ENCODE results near the gene GLOD5.

The GLOD5 gene

GRCh38 chrX:48753708-48754228 lies 7.8 kb upstream of the GLOD5 start:
- no peak for DNase-seq (ENCODE audit: low read depth in 3 of 3)

- no peak for DNase-seq (ENCODE audit: low read depth in 3 of 3)
Observed at GRCh38 chrX:48754238-48754637, 7.3 kb upstream of the GLOD5 start.

GRCh38 chrX:48769230-48769629 lies 7.7 kb downstream of the GLOD5 start:
- no peak for DNase-seq (ENCODE audit: low read depth in 3 of 3)

DNA sequence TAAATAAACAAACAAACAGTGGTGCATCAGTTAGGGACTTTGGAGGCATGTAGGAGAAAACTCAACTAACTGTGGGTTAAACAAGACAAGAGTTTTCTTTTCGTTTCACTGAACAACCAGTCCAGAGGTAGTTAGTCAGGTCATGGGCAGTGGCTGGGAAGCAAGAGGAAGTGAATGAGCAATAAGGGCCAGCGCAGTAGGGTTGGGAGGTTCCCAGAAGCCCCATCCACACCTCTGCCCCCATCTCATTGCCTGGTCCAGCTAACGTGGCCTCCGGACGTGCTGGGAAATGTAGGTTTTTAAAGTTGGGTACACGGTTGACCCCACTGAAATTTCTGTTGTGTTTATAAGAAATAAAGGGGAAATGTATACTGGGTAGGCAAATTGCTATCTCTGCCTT lies 8.7 kb downstream of the GLOD5 start:
- no peak for DNase-seq (ENCODE audit: low read depth in 3 of 3)

- DNase-seq (ENCODE audit: low read depth in 3 of 3) = no peak
Observed at GRCh38 chrX:48772602-48773001, 11.1 kb downstream of the GLOD5 start.

DNA sequence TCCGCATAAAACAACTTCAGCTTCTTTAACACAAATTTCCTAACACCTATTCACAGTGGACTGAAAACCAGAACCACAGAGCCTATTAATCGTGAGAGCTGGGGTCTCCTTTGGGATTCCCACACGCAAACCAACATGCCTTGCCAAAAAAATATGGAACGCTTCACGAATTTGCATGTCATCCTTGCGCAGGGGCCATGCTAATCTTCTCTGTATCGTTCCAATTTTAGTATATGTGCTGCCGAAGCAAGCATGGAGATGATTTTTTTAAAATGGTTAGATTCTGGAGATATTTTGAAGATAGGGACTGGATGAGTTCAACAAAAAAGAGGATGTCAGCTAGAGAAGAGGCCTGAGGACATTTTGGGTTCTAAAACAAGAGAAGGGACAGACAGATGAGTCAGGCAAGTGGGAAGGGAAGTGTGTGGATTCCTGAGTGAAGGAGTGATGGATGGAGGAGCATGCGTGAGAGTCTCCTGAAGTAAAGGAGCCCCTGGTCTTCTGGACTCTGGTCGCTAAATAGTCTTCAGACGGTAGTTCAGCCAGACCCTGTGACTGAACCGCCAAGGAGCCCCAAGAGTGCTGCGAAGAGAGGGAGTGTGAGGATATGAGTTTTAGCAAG lies 15.4 kb downstream of the GLOD5 start:
- DNase-seq (ENCODE audit: low read depth in 3 of 3) = no peak

- DNase-seq (ENCODE audit: low read depth in 3 of 3) = no peak
Observed at GRCh38 chrX:48779399-48779798, 17.9 kb downstream of the GLOD5 start.

DNA sequence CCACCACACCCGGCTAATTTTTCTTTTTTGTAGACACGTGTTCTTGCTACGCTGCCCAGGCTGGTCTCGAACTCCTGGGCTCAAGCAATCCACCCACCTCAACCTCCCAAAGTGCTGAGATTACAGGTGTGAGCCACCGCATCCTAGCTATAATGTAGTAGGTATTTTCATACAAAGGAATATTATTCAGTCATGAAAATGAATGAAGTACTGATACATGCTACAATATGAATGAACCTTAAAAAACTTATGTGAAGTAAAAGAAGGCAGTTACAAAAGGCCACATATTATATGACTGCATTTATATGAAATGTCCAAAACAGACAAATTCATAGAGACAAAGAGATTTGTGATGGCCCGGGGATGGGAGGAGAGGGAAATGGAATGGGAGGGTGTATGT lies 20.2 kb downstream of the GLOD5 start:
- no peak for DNase-seq (ENCODE audit: low read depth in 3 of 3)

DNA sequence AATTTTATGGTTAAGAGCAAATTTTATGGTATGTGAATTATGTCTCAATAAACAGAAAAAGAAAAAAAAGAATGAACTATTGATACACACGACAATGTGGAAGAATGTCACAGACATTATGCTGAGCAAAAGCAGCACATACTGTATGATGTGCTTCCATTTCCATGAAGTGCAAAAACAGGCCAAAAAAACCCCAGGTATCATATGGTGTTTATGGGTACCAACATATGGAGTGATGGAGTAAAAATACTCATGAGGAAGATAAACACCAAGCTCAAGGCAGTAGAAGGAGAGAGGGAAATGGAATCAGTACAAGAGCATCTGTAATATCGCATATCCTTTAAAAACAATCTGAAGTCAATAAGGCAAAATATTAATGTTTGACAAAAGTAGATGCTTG lies 20.7 kb downstream of the GLOD5 start:
- no peak for DNase-seq (ENCODE audit: low read depth in 3 of 3)

DNA sequence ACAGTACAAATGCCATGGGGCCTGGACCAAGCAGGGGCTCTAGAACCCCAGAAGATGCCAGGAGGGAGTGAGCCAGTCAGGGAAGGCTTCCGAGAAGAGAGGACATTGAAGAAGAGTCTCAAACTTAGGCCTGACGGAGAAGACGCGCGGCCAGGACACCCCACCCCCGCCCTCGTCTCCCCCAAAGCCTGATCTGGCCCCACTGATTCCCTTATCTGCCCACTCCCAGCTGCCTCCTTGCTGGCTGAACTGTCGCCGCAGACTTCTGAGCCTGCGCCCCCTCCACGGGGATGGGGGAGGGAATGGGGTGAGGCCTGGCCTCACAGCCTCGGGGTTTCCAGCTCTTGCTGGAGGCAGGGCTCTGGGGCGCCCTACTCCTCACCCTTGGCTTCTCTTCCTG lies 21.2 kb downstream of the GLOD5 start:
- no peak for DNase-seq (ENCODE audit: low read depth in 3 of 3)

DNA sequence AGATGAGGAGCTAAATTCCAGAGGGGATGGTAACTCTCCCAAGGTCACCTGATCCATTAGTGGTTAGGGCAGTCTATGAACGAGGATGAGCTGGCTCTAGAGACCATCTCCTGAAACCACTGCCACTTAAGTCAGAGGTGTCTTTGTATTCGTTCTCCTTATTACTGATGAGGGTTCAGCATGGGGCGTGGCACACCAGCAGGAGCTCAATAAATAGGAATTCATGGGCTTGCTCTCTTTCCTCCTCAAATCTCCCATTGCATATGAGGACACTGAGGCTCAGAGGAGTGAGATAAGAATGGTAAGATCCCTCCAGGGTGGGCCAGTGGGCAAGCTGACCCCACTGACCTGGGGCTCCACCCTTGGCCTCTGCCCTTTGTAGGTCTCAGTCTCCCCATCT lies 23.2 kb downstream of the GLOD5 start:
- no peak for DNase-seq (ENCODE audit: low read depth in 3 of 3)

- DNase-seq (ENCODE audit: low read depth in 3 of 3) = no peak
Observed at GRCh38 chrX:48785186-48785539, 23.6 kb downstream of the GLOD5 start.

- no peak for DNase-seq (ENCODE audit: low read depth in 3 of 3)
Observed at GRCh38 chrX:48785540-48786214, 24.1 kb downstream of the GLOD5 start.

DNA sequence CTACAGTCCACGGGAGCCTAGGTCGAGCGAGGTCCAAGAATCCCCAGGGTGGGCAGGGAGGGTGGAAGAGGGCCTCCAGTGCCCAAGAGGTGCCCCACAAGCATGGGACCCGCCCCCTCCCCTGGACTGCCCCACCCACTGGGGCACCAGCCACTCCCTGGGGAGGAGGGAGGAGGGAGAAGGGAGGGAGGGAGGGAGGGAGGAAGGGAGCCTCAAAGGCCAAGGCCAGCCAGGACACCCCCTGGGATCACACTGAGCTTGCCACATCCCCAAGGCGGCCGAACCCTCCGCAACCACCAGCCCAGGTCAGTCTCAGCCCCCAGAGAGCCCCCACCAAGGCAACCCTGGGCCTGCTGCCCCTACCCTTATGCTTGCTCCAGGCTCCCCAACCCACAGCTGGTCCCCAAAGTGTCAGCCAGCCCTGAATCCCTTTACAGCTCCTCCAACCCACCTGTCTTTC lies 24.8 kb downstream of the GLOD5 start, which contains the start of gene GATA1:
Gene GATA1 (plus strand): TSS at position 250 of the 460 bp plus-strand sequence. CDS start 4,520 bp downstream, outside the sequence.
- no peak for DNase-seq (ENCODE audit: low read depth in 3 of 3)

- no peak for DNase-seq (ENCODE audit: low read depth in 3 of 3)
Observed at GRCh38 chrX:48786825-48787504, 25.4 kb downstream of the GLOD5 start.

GRCh38 chrX:48787505-48788443 lies 26.2 kb downstream of the GLOD5 start:
- no peak for DNase-seq (ENCODE audit: low read depth in 3 of 3)

- no peak for DNase-seq (ENCODE audit: low read depth in 3 of 3)
Observed at GRCh38 chrX:48789366-48790220, 28.0 kb downstream of the GLOD5 start.

DNA sequence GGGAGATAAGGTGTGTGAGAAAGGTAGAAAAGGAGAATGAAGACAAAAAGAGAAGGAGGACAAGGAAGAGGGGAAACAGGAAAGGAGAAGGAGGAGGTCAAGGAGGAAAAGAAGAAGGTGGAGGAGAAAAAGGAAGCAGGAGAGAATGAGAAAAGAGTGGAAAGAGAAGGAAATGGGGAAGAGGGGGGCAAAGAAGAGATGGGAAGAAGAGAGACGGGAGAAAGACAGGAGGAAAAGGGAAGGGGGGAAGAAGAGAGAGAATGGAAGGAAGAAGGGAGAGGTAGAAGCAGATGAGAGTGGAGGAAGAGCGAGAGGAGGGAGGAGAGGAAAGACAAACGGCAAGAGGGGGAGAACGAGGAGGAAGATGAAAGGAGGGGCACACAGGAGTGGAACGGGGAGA lies 28.9 kb downstream of the GLOD5 start:
- no peak for DNase-seq (ENCODE audit: low read depth in 3 of 3)

- DNase-seq (ENCODE audit: low read depth in 3 of 3) = no peak
Observed at GRCh38 chrX:48791063-48791820, 29.7 kb downstream of the GLOD5 start.

- no peak for DNase-seq (ENCODE audit: low read depth in 3 of 3)
Observed at GRCh38 chrX:48792219-48792618, 30.7 kb downstream of the GLOD5 start.
